Posterior vena cava (tissue), 2 donors: Measurements from ENCODE around the gene TSPAN11. TPM values are rescaled to one million over a fixed set of nuclear protein-coding genes. Genes with fewer than 3 reads are reported as not detected.
A peak's percentile ranks its signal among the peaks of the same experiment; 100 is the strongest.

Experiments used
- DNase-seq: peaks from one replicate; pipeline ENCODE4 v3.0.0-alpha.2; 2020; ENCODE audit warnings: low spot score
- intact Hi-C, 2 donors: fragments of 100-400 bp; cut with DNase I; formaldehyde crosslinking; loops; one replicate each; pipeline versions ENCODE4 v1.14.1 to v1.14.2; 2022 to 2023
- total RNA-seq, 2 donors: library from RNA; stranded (reverse); fragmentation: NEBNext Ultra II Directional; extraction: Animal tissue kit (Norgen Biotek cat#: 25700); gene quantifications; one replicate each; pipeline ENCODE4 v1.2.1, GENCODE V29; 2021
- donor health status: DM: yes; HTN: yes; CAD: no.
- donor health status: DM: yes; HTN: yes; CAD: no.

Gene TSPAN11
- total RNA-seq, 2 donors from 2014 or later = 2.7 to 3.6 TPM

- intact Hi-C loops = no loop called here
Observed at GRCh38 chr12:30909349-30910037, 17.1 kb upstream of the TSPAN11 start.

GRCh38 chr12:30910038-30910350 lies 16.6 kb upstream of the TSPAN11 start:
- DNase-seq = no peak
- intact Hi-C loops = no loop called here

More at GRCh38 chr12:30909349-30910037, 17.1 kb upstream of the TSPAN11 start:
- DNase-seq = no peak

- DNase-seq = no peak
- intact Hi-C loops = no loop called here
Observed at GRCh38 chr12:30911207-30911606, 15.3 kb upstream of the TSPAN11 start.

GRCh38 chr12:30913323-30913722 lies 13.2 kb upstream of the TSPAN11 start:
- intact Hi-C loops = no loop called here

DNA sequence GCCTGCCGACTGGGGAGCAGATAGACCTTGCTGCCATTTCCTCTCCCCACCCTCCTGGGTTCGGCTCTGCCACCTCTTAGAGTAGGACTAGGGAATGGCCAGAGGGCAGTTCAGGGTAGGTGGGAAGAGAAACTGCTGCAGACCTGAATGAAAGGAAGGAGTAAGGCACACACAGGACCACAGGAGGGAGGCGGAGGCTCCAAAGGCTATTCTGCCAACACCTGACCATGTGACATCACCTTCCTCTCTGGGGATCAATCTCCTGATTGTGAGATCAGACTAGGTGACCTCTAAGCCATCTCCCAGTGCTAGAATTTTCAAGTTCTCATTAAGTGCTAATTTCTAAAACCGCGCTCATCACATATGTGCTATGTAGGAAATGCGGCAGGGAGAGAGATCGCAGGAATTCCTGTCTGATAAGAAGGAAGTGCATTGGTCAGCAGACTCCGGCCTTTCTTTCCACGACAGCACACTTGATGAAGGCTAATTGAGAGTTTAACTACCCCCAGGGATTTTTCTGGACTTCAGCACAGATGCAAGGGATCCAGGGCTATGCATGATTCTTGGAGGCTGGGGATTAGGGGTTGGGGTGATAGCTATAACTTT lies 11.5 kb upstream of the TSPAN11 start:
- DNase-seq = no peak

More at GRCh38 chr12:30913323-30913722, 13.2 kb upstream of the TSPAN11 start:
- DNase-seq = no peak

DNA sequence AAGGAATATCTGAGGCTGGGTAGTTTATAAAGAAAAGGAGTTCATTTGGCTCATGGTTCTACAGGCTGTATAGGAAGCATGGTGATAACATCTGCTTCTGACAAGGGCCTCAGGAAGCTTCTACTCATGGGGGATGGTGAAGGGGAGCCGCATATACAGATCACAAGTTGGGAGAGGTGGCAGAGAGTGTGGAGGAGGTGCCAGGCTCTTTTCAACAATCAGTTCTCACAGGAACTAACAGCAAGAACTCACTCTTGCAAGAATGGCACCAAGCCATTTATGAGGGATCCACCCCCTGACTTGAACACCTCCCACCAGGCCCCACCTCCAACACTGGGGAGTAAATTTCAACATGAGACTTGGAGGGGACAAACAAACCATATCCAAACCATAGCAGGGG lies 3.5 kb upstream of the TSPAN11 start:
- intact Hi-C loops = no loop called here
- DNase-seq = no peak

More for the DNA sequence above, 11.5 kb upstream of the TSPAN11 start:
- intact Hi-C loops = no loop called here

DNA sequence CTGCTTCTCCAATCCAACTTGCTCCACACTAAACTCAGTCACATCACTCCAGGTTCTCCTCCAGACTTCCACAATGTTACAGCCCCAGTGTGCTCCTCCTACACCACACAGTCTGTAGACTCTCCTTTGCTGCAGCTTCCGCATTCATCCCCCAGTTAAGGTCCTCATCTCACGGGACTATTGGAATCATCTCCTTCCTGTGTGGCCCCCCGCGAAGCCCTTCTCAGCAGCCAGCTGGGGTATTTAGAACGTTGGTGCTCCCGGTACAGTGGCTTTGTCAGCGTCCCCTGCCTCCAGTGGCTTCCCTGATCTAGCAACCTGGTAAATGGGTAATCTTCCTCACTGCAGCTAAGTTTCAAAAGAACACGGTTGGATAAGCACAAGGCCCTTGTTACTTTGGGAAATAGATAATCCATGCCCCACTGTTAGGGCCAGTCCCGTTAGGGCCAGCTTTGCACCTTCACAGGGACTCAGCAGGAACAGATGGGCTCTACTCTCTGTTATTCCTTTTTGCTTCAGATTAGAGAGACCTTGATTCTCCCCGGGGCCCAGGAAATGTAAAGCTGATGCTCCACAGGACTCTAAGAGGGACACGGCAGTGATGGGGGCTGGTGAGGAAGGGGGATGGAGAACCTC lies 823 bp upstream of the TSPAN11 start:
- intact Hi-C loops = no loop called here
- DNase-seq = no peak

- intact Hi-C loops = no loop called here
Observed at GRCh38 chr12:30927222-30927611, 669 bp downstream of the TSPAN11 start.

DNA sequence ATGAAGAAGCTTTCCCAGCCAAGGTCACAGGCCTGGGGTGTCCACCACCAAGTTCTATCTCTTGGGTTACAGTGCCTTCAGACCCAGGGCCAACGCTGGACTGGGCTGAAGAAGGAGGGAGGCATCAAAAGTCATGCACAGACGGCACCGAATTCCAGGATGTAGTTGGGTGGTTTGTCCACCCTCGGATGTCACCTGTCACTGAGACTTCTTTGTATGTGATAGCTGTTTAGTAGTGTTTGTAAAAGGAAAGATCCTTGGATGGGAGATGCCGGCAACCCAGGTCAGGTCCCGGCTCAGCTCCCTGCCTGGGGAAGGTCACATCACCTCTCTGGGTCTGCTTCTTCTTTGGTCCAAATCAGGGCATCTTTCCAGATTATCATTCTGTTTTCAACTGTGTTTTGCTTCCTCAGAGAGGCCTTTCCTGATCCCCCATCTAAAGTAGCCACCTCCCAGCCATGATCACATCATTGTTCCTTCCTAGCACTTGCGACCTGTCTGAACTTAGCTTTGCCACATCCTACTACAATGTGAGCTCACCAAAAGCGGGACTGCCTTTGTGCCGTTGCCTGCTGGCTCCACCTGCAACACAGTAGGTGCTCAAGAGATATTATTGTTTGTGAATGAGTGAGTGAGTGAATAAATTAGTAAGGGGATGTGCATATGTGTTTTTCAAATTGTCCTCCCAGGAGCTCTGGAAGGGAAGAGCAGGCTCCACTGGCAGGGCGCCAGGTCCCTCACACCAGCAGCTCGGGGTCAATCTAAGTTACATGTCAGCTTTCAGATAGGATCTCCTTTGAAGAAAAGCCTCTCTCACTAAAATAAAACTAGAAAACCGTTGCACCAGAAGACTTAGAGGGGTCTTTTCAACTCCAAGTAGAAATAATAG lies 2.1 kb downstream of the TSPAN11 start:
- intact Hi-C loops = no loop called here
- DNase-seq = no peak

More at GRCh38 chr12:30927222-30927611, 669 bp downstream of the TSPAN11 start:
- no peak for DNase-seq

- intact Hi-C loops = no loop called here
- no peak for DNase-seq
Observed at GRCh38 chr12:30930238-30930637, 3.7 kb downstream of the TSPAN11 start.

- no peak for DNase-seq
- intact Hi-C loops = no loop called here
Observed at GRCh38 chr12:30930641-30931040, 4.1 kb downstream of the TSPAN11 start.

DNA sequence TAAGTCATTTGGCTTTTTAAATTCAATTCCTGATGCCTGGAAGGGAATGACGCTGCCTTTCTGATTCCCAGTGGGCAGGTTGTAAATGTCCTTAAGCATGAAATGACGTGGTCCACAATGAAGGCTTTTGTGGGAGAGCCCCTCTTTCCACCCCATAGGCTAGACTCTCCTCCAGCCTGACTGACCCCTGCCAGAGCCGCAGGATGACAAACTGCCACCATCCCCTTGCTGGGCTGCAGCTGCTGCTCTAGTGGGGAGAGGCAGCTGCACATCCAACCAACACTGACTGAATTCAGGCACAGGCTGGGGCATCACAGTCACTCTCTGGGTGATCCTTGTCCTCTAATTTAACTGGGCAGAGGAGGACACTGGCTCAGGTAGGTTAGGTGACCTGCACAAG lies 6.3 kb downstream of the TSPAN11 start:
- DNase-seq = no peak
- intact Hi-C loops = no loop called here

DNA sequence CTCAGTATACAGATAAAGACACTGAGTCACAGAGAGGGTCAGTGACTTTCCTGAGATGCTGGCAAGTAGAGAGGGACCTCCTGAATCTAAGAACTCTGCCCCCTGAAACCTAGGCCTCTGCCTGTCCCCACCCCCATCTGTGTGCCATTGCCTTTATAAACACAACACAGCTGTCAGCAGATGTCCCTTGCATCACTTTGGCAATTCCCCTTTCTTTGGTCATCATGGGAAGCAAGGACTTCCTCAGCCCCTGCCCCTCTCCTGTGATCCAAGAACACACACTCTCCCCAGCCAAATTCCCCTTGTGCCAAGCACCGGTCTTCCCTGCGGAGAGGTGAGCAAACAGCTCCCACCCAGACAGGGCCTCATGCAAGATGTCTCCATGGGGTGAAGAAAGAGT lies 8.3 kb downstream of the TSPAN11 start:
- no peak for DNase-seq
- intact Hi-C loops = no loop called here

DNA sequence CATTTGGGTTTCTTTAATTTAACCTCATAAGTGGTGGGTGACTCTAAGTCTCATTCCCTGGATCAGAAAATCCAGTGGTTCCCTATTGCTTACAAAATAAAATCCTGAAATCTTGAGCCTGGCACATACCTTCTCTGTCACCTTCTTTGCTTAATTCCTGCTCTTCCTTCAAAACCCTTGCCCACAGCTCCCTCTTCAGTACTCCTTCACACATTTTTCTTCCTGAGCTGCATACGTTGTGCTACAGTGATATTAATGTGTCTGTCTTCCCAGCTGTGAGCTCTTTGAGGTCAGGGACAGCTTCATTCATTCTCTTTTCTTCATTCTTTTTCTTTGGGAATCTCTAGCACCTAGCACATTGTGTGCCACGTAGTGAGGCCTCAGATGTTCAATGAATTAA lies 9.5 kb downstream of the TSPAN11 start:
- no peak for DNase-seq
- intact Hi-C loops = no loop called here

- no peak for DNase-seq
- intact Hi-C loops = no loop called here
Observed at GRCh38 chr12:30939234-30939633, 12.7 kb downstream of the TSPAN11 start.

- intact Hi-C loops = no loop called here
Observed at GRCh38 chr12:30942486-30942885, 15.9 kb downstream of the TSPAN11 start.

GRCh38 chr12:30942936-30943335 lies 16.4 kb downstream of the TSPAN11 start:
- intact Hi-C loops = no loop called here
- DNase-seq = peak; percentile 11

More at GRCh38 chr12:30942486-30942885, 15.9 kb downstream of the TSPAN11 start:
- no peak for DNase-seq

- intact Hi-C loops = loop anchor here in 1 of 2 donors (1.0 kb wide), 1 partner anchor 12 kb away; no protein-coding TSS in a partner anchor
- DNase-seq = peak; percentile 55
Observed at GRCh38 chr12:30945443-30946164, 19.1 kb downstream of the TSPAN11 start.

DNA sequence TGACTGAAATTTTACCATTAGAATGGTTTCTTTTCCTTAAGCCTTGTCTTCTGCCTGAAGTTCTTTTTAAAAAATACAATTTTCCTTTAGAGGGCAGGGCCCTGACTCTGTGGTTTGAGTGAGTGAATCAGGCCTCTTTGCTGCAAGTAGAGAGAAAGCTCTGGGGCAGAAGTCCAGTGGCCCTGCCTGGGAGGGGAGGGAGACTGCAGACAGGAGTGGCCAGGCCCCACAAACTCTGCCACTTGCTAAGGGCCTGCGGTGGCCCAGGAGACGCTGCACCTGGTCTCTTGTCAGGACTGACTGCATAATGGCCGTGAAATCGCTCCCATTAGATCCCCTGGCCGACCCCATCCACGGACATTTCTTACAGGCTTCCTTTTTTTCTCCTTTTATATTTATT lies 25.5 kb downstream of the TSPAN11 start:
- intact Hi-C loops = no loop called here
- DNase-seq = no peak
